CD4-positive, alpha-beta memory T cell (primary cell): ENCODE results near the gene EGFLAM. TPM values are rescaled to one million over a fixed set of nuclear protein-coding genes. Genes with fewer than 3 reads are reported as not detected.

ENCODE experiments used
- CTCF ChIA-PET: fragments of 350-600 bp; sonication (Branson Sonifier 250); formaldehyde crosslinking; loops from one replicate; lab custom pipeline; 2021; ENCODE audit warnings: inconsistent platforms; ENCODE audit not compliant: partially characterized antibody; lab: Charles Lee
- POLR2A ChIA-PET: fragments of 350-600 bp; sonication (Branson Sonifier 250); formaldehyde crosslinking; loops from one replicate; lab custom pipeline; 2021; ENCODE audit not compliant: partially characterized antibody; lab: Charles Lee
- DNase-seq, 5 donors: peaks; one replicate each; pipeline versions ENCODE4 v3.0.0 to v3.0.0-alpha.2; 2020 to 2022; ENCODE audit warnings: mixed read lengths in 1 of 5
- H3K27ac ChIP-seq: one replicate; pipeline ENCODE4 v1.7.0; 2013; ENCODE audit warnings: low read depth, low read length
- H3K27me3 ChIP-seq: 2 replicates; pipeline ENCODE4 v1.7.0; 2013; ENCODE audit warnings: mild to moderate bottlenecking, low read length, moderate library complexity; ENCODE audit not compliant: insufficient read depth
- H3K36me3 ChIP-seq: 2 replicates; pipeline ENCODE4 v1.7.0; 2013; ENCODE audit warnings: mild to moderate bottlenecking, low read length, moderate library complexity; ENCODE audit not compliant: insufficient read depth
- H3K4me1 ChIP-seq: 2 replicates; pipeline ENCODE4 v1.7.0; 2013; ENCODE audit warnings: mild to moderate bottlenecking, low read length, moderate library complexity; ENCODE audit not compliant: insufficient read depth
- H3K4me3 ChIP-seq, 2 donors: one replicate each; pipeline ENCODE4 v1.7.0; 2013; ENCODE audit warnings: low read length in 2 of 2, mild to moderate bottlenecking in 1 of 2
- H3K9me3 ChIP-seq, 2 donors: one replicate each; pipeline ENCODE4 v1.7.0; 2013; ENCODE audit warnings: low read length in 2 of 2, control low read depth in 1 of 2; ENCODE audit not compliant: control insufficient read depth in 1 of 2
- H3K27ac Mint-ChIP-seq, 7 donors: one replicate each; pipeline ENCODE4 v1.8.0; 2020 to 2021; ENCODE audit warnings: mixed read lengths in 7 of 7, mild to moderate bottlenecking in 6 of 7, inconsistent platforms in 3 of 7, moderate library complexity in 3 of 7
- H3K27me3 Mint-ChIP-seq, 2 donors: one replicate each; pipeline ENCODE4 v1.8.0; 2020 to 2021; ENCODE audit warnings: mixed read lengths in 2 of 2
- H3K36me3 Mint-ChIP-seq, 2 donors: one replicate each; pipeline ENCODE4 v1.8.0; 2020 to 2021; ENCODE audit warnings: mixed read lengths in 2 of 2, inconsistent platforms in 1 of 2, mild to moderate bottlenecking in 1 of 2
- H3K4me1 Mint-ChIP-seq, 4 donors: one replicate each; pipeline ENCODE4 v1.8.0; 2020 to 2021; ENCODE audit warnings: mixed read lengths in 4 of 4, mild to moderate bottlenecking in 1 of 4
- H3K4me3 Mint-ChIP-seq, 8 donors: one replicate each; pipeline ENCODE4 v1.8.0; 2020 to 2021; ENCODE audit warnings: mixed read lengths in 8 of 8, mild to moderate bottlenecking in 7 of 8, moderate library complexity in 6 of 8, inconsistent platforms in 3 of 8
- H3K9me3 Mint-ChIP-seq, 8 donors: one replicate each; pipeline ENCODE4 v1.8.0; 2020 to 2021; ENCODE audit warnings: mixed read lengths in 8 of 8, mild to moderate bottlenecking in 5 of 8, inconsistent platforms in 3 of 8, moderate library complexity in 1 of 8
- intact Hi-C: fragments of 100-400 bp; cut with micrococcal nuclease; formaldehyde crosslinking; loops from one replicate; pipeline ENCODE4 v1.15.1; 2023
- polyA plus RNA-seq, 2 donors: library from polyadenylated mRNA; unstranded; fragments of 300-500 nt; fragmentation: Illumina TruSeq; gene quantifications; one replicate each; pipeline ENCODE4 v1.2.3, GENCODE V29; 2021
- total RNA-seq, 2 experiments: library from RNA; stranded (reverse); gene quantifications; one replicate each; pipeline ENCODE4 v1.2.3, GENCODE V29; 2021

Gene EGFLAM
- total and polyA plus RNA-seq, 4 experiments from 2014 or later: not detected

DNA sequence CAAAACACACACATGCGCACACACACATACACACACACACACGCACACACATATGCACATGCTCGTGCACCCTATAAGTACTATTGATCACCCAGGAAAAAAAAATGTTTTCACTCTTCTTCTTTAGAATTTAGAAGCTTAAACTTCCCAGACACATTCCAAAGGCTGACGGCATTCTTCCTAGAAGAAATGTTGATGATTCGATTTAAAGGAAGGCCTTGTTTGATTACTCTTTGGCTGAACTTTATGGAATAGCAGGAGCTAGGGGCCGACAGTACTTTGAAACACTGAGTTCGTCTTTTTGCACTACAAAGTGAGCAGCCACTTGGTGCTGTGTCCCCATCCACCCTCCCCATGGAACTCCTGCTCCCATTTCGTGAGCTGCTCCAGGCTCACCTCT is 113.2 kb downstream of the EGFLAM start:
- ChIA-PET POLR2A (no interaction called here), CTCF (no interaction called here)
- H3K27ac ChIP-seq: no peak overlapping the region
- no peaks in the 10 kb centered on the region for H3K4me1 ChIP-seq
- H3K9me3 ChIP-seq: no peaks in the 10 kb centered on the region
- Mint-ChIP-seq H3K27me3 (peaks cover 3 to 8% of the 10 kb centered on the region in 2 donors), H3K27ac (no peak overlapping the region), H3K9me3 (no peaks in the 10 kb centered on the region), H3K36me3 (no peaks in the 10 kb centered on the region), H3K4me1 (peaks cover 6 to 17% (median 11%) of the 10 kb centered on the region in 4 donors), H3K4me3 (no peak overlapping the region)
- intact Hi-C loops: no loop called here
- no peaks in the 10 kb centered on the region for H3K27me3 ChIP-seq
- no peak overlapping the region for H3K4me3 ChIP-seq
- no peaks in the 10 kb centered on the region for H3K36me3 ChIP-seq
- DNase-seq: no peak

GRCh38 chr5:38373743-38374142 is 115.4 kb downstream of the EGFLAM start:
- POLR2A ChIA-PET: no interaction called here
- no peaks in the 10 kb centered on the region for H3K9me3 Mint-ChIP-seq

GRCh38 chr5:38375423-38375822 is 117.1 kb downstream of the EGFLAM start:
- Mint-ChIP-seq H3K9me3 (peaks cover 0 to 2% (median 0%) of the 10 kb centered on the region in 8 donors), H3K4me3 (no peak overlapping the region), H3K36me3 (no peaks in the 10 kb centered on the region), H3K27me3 (peaks cover 10 to 21% of the 10 kb centered on the region in 2 donors), H3K27ac (no peak overlapping the region), H3K4me1 (peaks cover 0 to 5% (median 1%) of the 10 kb centered on the region in 4 donors)
- no peak overlapping the region for H3K4me3 ChIP-seq
- H3K4me1 ChIP-seq: no peaks in the 10 kb centered on the region
- no peak overlapping the region for H3K27ac ChIP-seq
- no peaks in the 10 kb centered on the region for H3K36me3 ChIP-seq
- H3K27me3 ChIP-seq: no peaks in the 10 kb centered on the region
- intact Hi-C loops: no loop called here
- no peaks in the 10 kb centered on the region for H3K9me3 ChIP-seq
- no peak for DNase-seq
- ChIA-PET POLR2A (no interaction called here), CTCF (no interaction called here)

More at GRCh38 chr5:38373743-38374142, 115.4 kb downstream of the EGFLAM start:
- no peaks in the 10 kb centered on the region for H3K4me1 ChIP-seq
- Mint-ChIP-seq H3K4me1 (peaks cover 0 to 5% (median 2%) of the 10 kb centered on the region in 4 donors), H3K36me3 (no peaks in the 10 kb centered on the region), H3K27me3 (peaks cover 7 to 17% of the 10 kb centered on the region in 2 donors), H3K4me3 (no peak overlapping the region), H3K27ac (no peak overlapping the region)
- intact Hi-C loops: no loop called here
- no peak overlapping the region for H3K27ac ChIP-seq
- H3K4me3 ChIP-seq: no peak overlapping the region
- H3K9me3 ChIP-seq: no peaks in the 10 kb centered on the region
- CTCF ChIA-PET: interaction anchor here (1.4 kb wide), 1 partner anchor 9 kb away, joined by 3 read pairs; no protein-coding TSS in a partner anchor
- H3K27me3 ChIP-seq: no peaks in the 10 kb centered on the region
- no peaks in the 10 kb centered on the region for H3K36me3 ChIP-seq
- DNase-seq: no peak

GRCh38 chr5:38376404-38376803 is 118.0 kb downstream of the EGFLAM start:
- Mint-ChIP-seq H3K27ac (no peak overlapping the region), H3K4me1 (peaks cover 0 to 5% (median 1%) of the 10 kb centered on the region in 4 donors)
- DNase-seq: no peak

GRCh38 chr5:38378579-38378978 is 120.2 kb downstream of the EGFLAM start:
- no peaks in the 10 kb centered on the region for H3K4me1 ChIP-seq
- Mint-ChIP-seq H3K27me3 (peaks cover 20% of the 10 kb centered on the region in 2 donors), H3K4me3 (no peak overlapping the region), H3K27ac (no peak overlapping the region), H3K36me3 (no peaks in the 10 kb centered on the region), H3K9me3 (peaks cover 0 to 2% (median 0%) of the 10 kb centered on the region in 8 donors), H3K4me1 (peaks cover 0 to 5% (median 2%) of the 10 kb centered on the region in 4 donors)
- ChIA-PET CTCF (interaction anchor here (0.8 kb wide), 1 partner anchor 13 kb away, joined by 3 read pairs; no protein-coding TSS in a partner anchor), POLR2A (no interaction called here)
- H3K27me3 ChIP-seq: no peaks in the 10 kb centered on the region
- DNase-seq: no peak
- H3K4me3 ChIP-seq: no peak overlapping the region
- no peaks in the 10 kb centered on the region for H3K36me3 ChIP-seq
- no peak overlapping the region for H3K27ac ChIP-seq
- no peaks in the 10 kb centered on the region for H3K9me3 ChIP-seq
- intact Hi-C loops: no loop called here

More at GRCh38 chr5:38376404-38376803, 118.0 kb downstream of the EGFLAM start:
- Histone ChIP-seq H3K27me3 (no peaks in the 10 kb centered on the region), H3K4me1 (no peaks in the 10 kb centered on the region), H3K27ac (no peak overlapping the region), H3K4me3 (no peak overlapping the region), H3K36me3 (no peaks in the 10 kb centered on the region), H3K9me3 (no peaks in the 10 kb centered on the region)
- H3K4me3 Mint-ChIP-seq: peak overlapping the region in 1 of 8 donors; percentile 17
- H3K36me3 Mint-ChIP-seq: no peaks in the 10 kb centered on the region
- ChIA-PET CTCF (no interaction called here), POLR2A (no interaction called here)
- peaks cover 16 to 21% of the 10 kb centered on the region in 2 donors for H3K27me3 Mint-ChIP-seq
- H3K9me3 Mint-ChIP-seq: peaks cover 0 to 2% (median 0%) of the 10 kb centered on the region in 8 donors
- intact Hi-C loops: no loop called here

GRCh38 chr5:38379350-38379937 is 121.1 kb downstream of the EGFLAM start:
- peaks cover 19 to 20% of the 10 kb centered on the region in 2 donors for H3K27me3 Mint-ChIP-seq
- intact Hi-C loops: no loop called here
- ChIA-PET CTCF (interaction anchor here (0.8 to 0.9 kb wide), 3 partner anchors 14 to 62 kb away, joined by 3 read pairs; no protein-coding TSS in a partner anchor), POLR2A (no interaction called here)
- no peak overlapping the region for H3K27ac Mint-ChIP-seq
- H3K27ac ChIP-seq: no peak overlapping the region
- no peak overlapping the region for H3K4me3 ChIP-seq
- H3K4me3 Mint-ChIP-seq: no peak overlapping the region
- H3K9me3 Mint-ChIP-seq: peaks cover 0 to 2% (median 0%) of the 10 kb centered on the region in 8 donors
- no peaks in the 10 kb centered on the region for H3K36me3 ChIP-seq
- H3K36me3 Mint-ChIP-seq: no peaks in the 10 kb centered on the region
- H3K27me3 ChIP-seq: no peaks in the 10 kb centered on the region
- no peak for DNase-seq
- no peaks in the 10 kb centered on the region for H3K9me3 ChIP-seq
- H3K4me1 Mint-ChIP-seq: peaks cover 0 to 5% (median 2%) of the 10 kb centered on the region in 4 donors
- H3K4me1 ChIP-seq: no peaks in the 10 kb centered on the region

DNA sequence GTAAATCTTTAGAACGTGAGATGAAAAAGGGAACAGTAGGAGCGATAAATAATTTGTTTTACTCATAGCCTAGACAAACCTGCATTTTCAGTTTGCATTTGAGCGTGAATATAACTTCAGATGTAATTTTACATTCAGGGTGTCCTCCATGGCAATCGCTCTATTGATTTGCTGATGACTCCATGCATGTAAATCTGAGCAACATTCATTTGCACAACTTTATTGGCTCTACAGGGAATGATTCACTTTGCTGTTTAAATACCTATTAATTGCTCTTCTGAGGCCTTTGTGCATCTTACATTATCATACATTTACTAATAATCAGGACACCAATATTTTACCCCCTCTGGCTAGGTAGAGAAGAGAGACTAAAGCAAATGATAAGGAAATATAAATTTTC is 122.2 kb downstream of the EGFLAM start:
- no peak overlapping the region for H3K4me3 ChIP-seq
- no peak overlapping the region for H3K27ac ChIP-seq
- CTCF ChIA-PET: interaction anchor here (0.9 kb wide), 2 partner anchors 15 to 61 kb away, joined by 3 read pairs; no protein-coding TSS in a partner anchor
- H3K4me1 Mint-ChIP-seq: peaks cover 0 to 5% (median 2%) of the 10 kb centered on the region in 4 donors
- no peaks in the 10 kb centered on the region for H3K36me3 ChIP-seq
- H3K4me1 ChIP-seq: no peaks in the 10 kb centered on the region
- no peaks in the 10 kb centered on the region for H3K27me3 ChIP-seq
- H3K36me3 Mint-ChIP-seq: no peaks in the 10 kb centered on the region
- H3K9me3 Mint-ChIP-seq: peaks cover 0 to 2% (median 0%) of the 10 kb centered on the region in 8 donors
- POLR2A ChIA-PET: no interaction called here
- H3K9me3 ChIP-seq: no peaks in the 10 kb centered on the region
- no peak for DNase-seq
- H3K4me3 Mint-ChIP-seq: no peak overlapping the region
- intact Hi-C loops: loop anchor here (5.0 kb wide), 1 partner anchor 542 kb away; no protein-coding TSS in a partner anchor
- H3K27me3 Mint-ChIP-seq: peaks cover 16 to 17% of the 10 kb centered on the region in 2 donors
- no peak overlapping the region for H3K27ac Mint-ChIP-seq
